ENCODE data around the gene DEFB131B.

DNA sequence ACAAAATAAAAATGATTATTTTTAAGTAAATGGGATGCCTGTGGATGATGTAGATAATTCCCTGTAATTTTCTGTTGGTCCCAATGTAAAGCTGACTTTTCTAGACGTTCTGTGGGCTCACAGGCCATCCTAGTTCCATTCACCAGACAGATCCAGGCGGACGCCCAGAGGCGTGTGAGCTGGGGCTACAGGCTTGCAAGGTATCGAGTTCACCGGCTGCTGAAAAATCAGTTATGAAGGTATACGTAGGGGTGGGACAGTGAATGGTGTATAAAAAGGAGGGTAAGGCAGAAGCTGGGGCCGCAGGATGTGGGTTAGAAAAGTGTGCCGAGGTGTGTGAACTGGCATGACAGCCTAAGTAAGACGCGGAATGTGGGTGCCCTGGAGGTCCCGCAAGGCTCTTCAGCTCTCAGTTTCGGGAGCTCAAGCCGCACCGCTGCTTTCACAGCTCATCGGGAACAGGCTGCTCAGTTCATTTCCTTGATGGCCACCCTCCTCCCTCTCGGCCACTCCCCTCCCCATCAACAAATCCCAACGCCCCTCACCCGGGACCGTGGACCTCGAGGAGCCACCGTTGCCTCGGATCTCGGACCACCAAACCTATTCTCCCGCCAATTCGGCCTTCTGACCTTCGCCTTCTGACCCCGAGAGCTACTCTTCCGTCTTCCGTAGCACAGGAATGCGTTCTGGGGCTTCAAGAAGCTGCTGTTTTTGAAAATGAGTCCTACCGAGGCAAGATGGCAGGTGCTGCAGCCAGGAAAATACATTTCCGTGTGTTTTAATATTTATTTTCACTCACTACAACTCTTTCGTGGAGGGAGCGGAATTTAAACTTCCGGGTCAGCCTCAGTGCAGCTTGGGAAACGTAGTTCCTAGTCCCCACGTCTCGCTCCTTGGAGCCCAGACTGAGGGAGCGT, 49.8 kb downstream of the DEFB131B start, which contains the start of gene XNDC1N:
- no peak for TF ChIP-seq POLR2A (IDR thresholded peaks at IDR 0.05)
- TF ChIP-seq, protein P1, sequence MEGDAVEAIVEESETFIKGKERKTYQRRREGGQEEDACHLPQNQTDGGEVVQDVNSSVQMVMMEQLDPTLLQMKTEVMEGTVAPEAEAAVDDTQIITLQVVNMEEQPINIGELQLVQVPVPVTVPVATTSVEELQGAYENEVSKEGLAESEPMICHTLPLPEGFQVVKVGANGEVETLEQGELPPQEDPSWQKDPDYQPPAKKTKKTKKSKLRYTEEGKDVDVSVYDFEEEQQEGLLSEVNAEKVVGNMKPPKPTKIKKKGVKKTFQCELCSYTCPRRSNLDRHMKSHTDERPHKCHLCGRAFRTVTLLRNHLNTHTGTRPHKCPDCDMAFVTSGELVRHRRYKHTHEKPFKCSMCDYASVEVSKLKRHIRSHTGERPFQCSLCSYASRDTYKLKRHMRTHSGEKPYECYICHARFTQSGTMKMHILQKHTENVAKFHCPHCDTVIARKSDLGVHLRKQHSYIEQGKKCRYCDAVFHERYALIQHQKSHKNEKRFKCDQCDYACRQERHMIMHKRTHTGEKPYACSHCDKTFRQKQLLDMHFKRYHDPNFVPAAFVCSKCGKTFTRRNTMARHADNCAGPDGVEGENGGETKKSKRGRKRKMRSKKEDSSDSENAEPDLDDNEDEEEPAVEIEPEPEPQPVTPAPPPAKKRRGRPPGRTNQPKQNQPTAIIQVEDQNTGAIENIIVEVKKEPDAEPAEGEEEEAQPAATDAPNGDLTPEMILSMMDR (IDR thresholded peaks at IDR 0.05), result no peak
- peak in 1 of 3 donors; percentile 72 for TF ChIP-seq POLR2AphosphoS5 (IDR thresholded peaks at IDR 0.05)
